Measurements from ENCODE around the gene CD63.

The CD63 gene

GRCh38 chr12:55726971-55727370, 1.8 kb downstream of the CD63 start:
- no peak for DNase-seq (ENCODE audit: low read depth)
- H3K4me3 ChIP-seq (replicated peaks; ENCODE audit: low read depth, low read length), result peak overlapping the region; percentile 93
- no peak for TF ChIP-seq CTCF (IDR thresholded peaks at IDR 0.05; ENCODE audit: low read length, missing control alignments)

GRCh38 chr12:55725556-55725955, 3.3 kb downstream of the CD63 start:
- DNase-seq (ENCODE audit: low read depth), result no peak
- TF ChIP-seq CTCF (IDR thresholded peaks at IDR 0.05; ENCODE audit: low read length, missing control alignments), result no peak
- H3K4me3 ChIP-seq (replicated peaks; ENCODE audit: low read depth, low read length), result peak overlapping the region; percentile 25

DNA sequence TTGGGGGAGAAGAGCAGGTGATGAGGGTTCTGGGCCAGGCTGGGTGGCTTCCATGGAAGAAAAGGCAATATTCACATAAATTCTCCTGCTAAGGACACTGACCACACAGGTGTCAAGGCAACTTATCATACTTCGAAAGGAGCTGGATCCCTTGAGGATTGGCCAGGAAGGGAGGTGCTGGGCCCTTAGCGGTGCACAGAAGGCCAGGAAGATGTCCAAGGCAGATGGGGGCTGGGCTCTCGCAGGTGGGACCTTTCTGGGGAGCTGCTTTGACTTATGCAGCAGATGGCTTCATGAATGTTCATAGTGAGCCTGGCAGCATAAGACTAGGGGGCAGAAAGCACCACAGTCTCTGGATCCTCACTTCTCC, 3.9 kb downstream of the CD63 start:
- no peak overlapping the region for H3K4me3 ChIP-seq (replicated peaks; ENCODE audit: low read depth, low read length)

GRCh38 chr12:55724226-55724939, 4.4 kb downstream of the CD63 start:
- H3K4me3 ChIP-seq (replicated peaks; ENCODE audit: low read depth, low read length), result no peak overlapping the region
- peak; percentile 65 for TF ChIP-seq CTCF (IDR thresholded peaks at IDR 0.05; ENCODE audit: low read length, missing control alignments)
- peak; percentile 74 for DNase-seq (ENCODE audit: low read depth)

More for the DNA sequence above, 3.9 kb downstream of the CD63 start:
- TF ChIP-seq CTCF (IDR thresholded peaks at IDR 0.05; ENCODE audit: low read length, missing control alignments), result no peak
- DNase-seq (ENCODE audit: low read depth), result no peak

DNA sequence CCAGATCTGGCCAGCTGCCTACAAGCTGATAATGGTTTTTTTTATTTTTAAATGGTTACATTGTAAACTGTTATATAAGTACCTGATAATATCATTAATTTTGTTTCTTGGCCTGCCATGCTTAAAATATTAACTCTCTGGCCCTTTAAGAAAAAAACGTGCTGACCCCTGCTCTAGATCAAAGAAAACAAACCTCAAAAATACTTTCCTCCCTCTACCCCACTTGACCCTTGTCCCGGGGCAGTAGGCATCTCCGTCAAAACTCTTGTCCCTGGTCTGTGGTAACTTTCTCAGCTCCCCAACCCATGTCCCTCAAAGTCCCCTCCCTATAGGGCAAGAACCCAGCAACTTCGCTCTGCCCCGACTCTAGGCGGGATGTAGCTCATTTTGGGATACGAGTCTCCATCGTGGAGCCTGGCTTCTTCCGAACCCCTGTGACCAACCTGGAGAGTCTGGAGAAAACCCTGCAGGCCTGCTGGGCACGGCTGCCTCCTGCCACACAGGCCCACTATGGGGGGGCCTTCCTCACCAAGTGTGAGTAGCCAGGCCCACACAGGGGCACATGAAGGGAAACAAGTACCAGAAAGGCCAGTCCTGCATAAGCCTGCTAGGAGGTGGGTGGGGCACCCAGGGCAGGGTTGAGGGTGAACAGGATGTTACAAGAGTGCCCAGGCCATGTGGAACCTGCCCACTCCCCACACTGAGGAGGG, 5.1 kb downstream of the CD63 start:
- no peak overlapping the region for H3K4me3 ChIP-seq (replicated peaks; ENCODE audit: low read depth, low read length)
- no peak for DNase-seq (ENCODE audit: low read depth)
- no peak for TF ChIP-seq CTCF (IDR thresholded peaks at IDR 0.05; ENCODE audit: low read length, missing control alignments)

DNA sequence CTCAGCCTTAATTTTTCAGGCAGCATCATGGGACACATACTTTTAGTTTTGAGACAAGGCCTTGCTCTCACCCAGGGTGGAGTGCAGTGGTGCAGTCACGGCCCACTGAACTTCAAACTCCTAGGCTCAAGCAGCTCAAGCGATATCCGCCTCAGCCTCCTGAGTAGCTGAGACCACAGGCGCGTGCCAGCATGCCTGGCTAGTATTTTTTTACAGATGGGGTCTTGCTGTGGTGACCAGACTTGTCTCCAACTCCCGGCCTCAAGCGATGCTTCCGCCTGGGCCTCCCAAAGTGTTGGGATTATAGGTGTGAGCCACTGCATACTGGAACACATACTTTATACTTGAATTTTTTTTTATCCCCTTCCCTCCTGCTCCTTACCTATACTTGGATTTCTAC, 5.9 kb downstream of the CD63 start:
- no peak for DNase-seq (ENCODE audit: low read depth)
- no peak for TF ChIP-seq CTCF (IDR thresholded peaks at IDR 0.05; ENCODE audit: low read length, missing control alignments)
- no peak overlapping the region for H3K4me3 ChIP-seq (replicated peaks; ENCODE audit: low read depth, low read length)
